Naive thymus-derived CD4-positive, alpha-beta T cell (primary cell): ENCODE measurements around the gene PCED1B. TPM values are rescaled to one million over a fixed set of nuclear protein-coding genes. Genes with fewer than 3 reads are reported as not detected.
A peak's percentile ranks its signal among the peaks of the same experiment; 100 is the strongest.
"Not testable (repeated sequence)": the region's sequence is repeated elsewhere in the genome, so short reads cannot be mapped to it uniquely, and the experiment has no call there.

ENCODE experiments used
- ATAC-seq: fragments of 150-1000 bp; cut with Tn5 transposase; 2 replicates; pipeline ENCODE4 v1.10.0; 2021; ENCODE audit warnings: mild to moderate bottlenecking, moderate library complexity
- CTCF ChIA-PET: fragments of 350-600 bp; sonication (Branson Sonifier 250); formaldehyde crosslinking; loops from one replicate; lab custom pipeline; 2021; ENCODE audit warnings: antibody characterized with exemption; lab: Charles Lee
- POLR2A ChIA-PET: fragments of 350-600 bp; sonication (Branson Sonifier 250); formaldehyde crosslinking; loops from one replicate; lab custom pipeline; 2021; ENCODE audit warnings: antibody characterized with exemption, inconsistent platforms; lab: Charles Lee
- DNase-seq, 9 donors: peaks; one replicate each; pipeline versions ENCODE4 v3.0.0 to v3.0.0-alpha.2; 2020 to 2022; ENCODE audit warnings: mixed read lengths in 1 of 9
- H3K27ac ChIP-seq: one replicate; pipeline ENCODE4 v1.7.0; 2013; ENCODE audit warnings: mild to moderate bottlenecking, low read depth, low read length, moderate library complexity
- H3K27me3 ChIP-seq, 2 donors: one replicate each; pipeline ENCODE4 v1.7.0; 2013; ENCODE audit warnings: low read length in 2 of 2, mild to moderate bottlenecking in 2 of 2, moderate library complexity in 2 of 2; ENCODE audit not compliant: control insufficient read depth in 2 of 2, insufficient read depth in 2 of 2
- H3K36me3 ChIP-seq, 3 experiments: 1 replicate in 2 of 3; 2 replicates in 1 of 3; pipeline ENCODE4 v1.7.0; 2013; ENCODE audit warnings: low read length in 3 of 3, mild to moderate bottlenecking in 3 of 3, moderate library complexity in 1 of 3; ENCODE audit not compliant: insufficient read depth in 3 of 3, control insufficient read depth in 2 of 3
- H3K4me1 ChIP-seq, 2 donors: one replicate each; pipeline ENCODE4 v1.7.0; 2013; ENCODE audit warnings: low read length in 2 of 2, mild to moderate bottlenecking in 2 of 2, moderate library complexity in 1 of 2; ENCODE audit not compliant: control insufficient read depth in 2 of 2, insufficient read depth in 2 of 2
- H3K4me3 ChIP-seq: 2 replicates; pipeline ENCODE4 v1.7.0; 2013; ENCODE audit warnings: mild to moderate bottlenecking, low read length
- H3K9me3 ChIP-seq, 3 experiments: 1 replicate in 2 of 3; 2 replicates in 1 of 3; pipeline ENCODE4 v1.7.0; 2013; ENCODE audit warnings: low read length in 3 of 3; ENCODE audit not compliant: control insufficient read depth in 2 of 3
- H3K27ac Mint-ChIP-seq, 9 donors: one replicate each; pipeline ENCODE4 v1.8.0; 2020 to 2022; ENCODE audit warnings: mixed read lengths in 9 of 9, mild to moderate bottlenecking in 8 of 9, moderate library complexity in 5 of 9, inconsistent platforms in 2 of 9
- H3K27me3 Mint-ChIP-seq, 5 donors: one replicate each; pipeline ENCODE4 v1.8.0; 2021 to 2022; ENCODE audit warnings: mixed read lengths in 5 of 5, mild to moderate bottlenecking in 1 of 5
- H3K36me3 Mint-ChIP-seq, 5 donors: one replicate each; pipeline ENCODE4 v1.8.0; 2020 to 2022; ENCODE audit warnings: mixed read lengths in 5 of 5, mild to moderate bottlenecking in 3 of 5, inconsistent platforms in 1 of 5
- H3K4me1 Mint-ChIP-seq, 7 donors: one replicate each; pipeline ENCODE4 v1.8.0; 2020 to 2022; ENCODE audit warnings: mixed read lengths in 7 of 7, mild to moderate bottlenecking in 3 of 7, inconsistent platforms in 1 of 7
- H3K4me3 Mint-ChIP-seq, 10 donors: one replicate each; pipeline ENCODE4 v1.8.0; 2020 to 2022; ENCODE audit warnings: mild to moderate bottlenecking in 10 of 10, mixed read lengths in 10 of 10, moderate library complexity in 6 of 10, inconsistent platforms in 2 of 10
- H3K9me3 Mint-ChIP-seq, 11 donors: one replicate each; pipeline ENCODE4 v1.8.0; 2020 to 2022; ENCODE audit warnings: mixed read lengths in 11 of 11, mild to moderate bottlenecking in 4 of 11, inconsistent platforms in 1 of 11, moderate library complexity in 1 of 11
- intact Hi-C, 2 donors: fragments of 100-400 bp; cut with micrococcal nuclease; formaldehyde crosslinking; loops; one replicate each; pipeline ENCODE4 v1.15.1; 2023
- polyA plus RNA-seq, 2 donors: library from polyadenylated mRNA; unstranded; fragments of 300-500 nt; fragmentation: Illumina TruSeq; gene quantifications; one replicate each; pipeline ENCODE4 v1.2.3, GENCODE V29; 2021
- total RNA-seq, 6 experiments: library from RNA in 5 of 6; stranded (reverse) in 5 of 6; gene quantifications; 1 replicate in 5 of 6; 2 replicates in 1 of 6; pipeline ENCODE4 v1.2.3 and lab custom pipeline; 2021 to 2026

Gene PCED1B
- total and polyA plus RNA-seq, 7 experiments from 2014 or later, result 41.4 to 147 (median 94.3) TPM

DNA sequence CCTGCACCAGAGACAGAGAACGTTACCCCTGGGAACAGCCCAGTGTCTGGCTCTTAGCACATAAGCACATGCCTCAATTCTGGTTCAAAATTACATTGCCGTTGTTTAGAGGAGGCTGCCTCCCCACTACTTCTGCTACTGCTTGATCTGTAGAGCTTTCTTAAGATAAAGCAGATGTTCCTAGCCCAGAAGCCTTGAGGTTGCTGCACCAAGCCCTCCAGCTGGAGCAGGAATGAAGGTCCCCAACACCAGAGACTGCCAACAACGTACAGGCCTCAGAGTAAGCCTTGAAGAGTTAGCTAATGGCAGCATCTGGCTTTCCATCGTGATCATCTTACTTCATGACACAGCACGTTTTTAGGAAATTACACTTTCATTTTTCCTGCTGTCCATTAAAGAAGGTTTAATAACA is 35.1 kb downstream of the PCED1B start:
- DNase-seq, result no peak
- no peaks in the 10 kb centered on the region for H3K27me3 Mint-ChIP-seq
- H3K4me3 ChIP-seq, result no peak overlapping the region
- H3K36me3 Mint-ChIP-seq, result peaks cover 5 to 71% (median 35%) of the 10 kb centered on the region in 5 donors
- H3K27ac ChIP-seq, result no peak overlapping the region
- CTCF ChIA-PET, result interaction anchor here (0.6 kb wide), 1 partner anchor 19 kb away, joined by 5 read pairs; no protein-coding TSS in a partner anchor
- ATAC-seq, result no peak
- peaks cover 7 to 40% (median 29%) of the 10 kb centered on the region in 7 donors for H3K4me1 Mint-ChIP-seq
- peaks cover 17% of the 10 kb centered on the region in 2 donors for H3K4me1 ChIP-seq
- POLR2A ChIA-PET, result interaction anchor here (0.5 kb wide), 1 partner anchor 31 kb away, joined by 3 read pairs; no protein-coding TSS in a partner anchor
- peaks cover 0 to 5% (median 0%) of the 10 kb centered on the region in 3 experiments for H3K36me3 ChIP-seq
- H3K9me3 Mint-ChIP-seq, result peaks cover 0 to 12% (median 0%) of the 10 kb centered on the region in 11 donors
- no peaks in the 10 kb centered on the region for H3K9me3 ChIP-seq
- H3K27ac Mint-ChIP-seq, result no peak overlapping the region
- no peak overlapping the region for H3K4me3 Mint-ChIP-seq
- intact Hi-C loops, result no loop called here
- H3K27me3 ChIP-seq, result no peaks in the 10 kb centered on the region

DNA sequence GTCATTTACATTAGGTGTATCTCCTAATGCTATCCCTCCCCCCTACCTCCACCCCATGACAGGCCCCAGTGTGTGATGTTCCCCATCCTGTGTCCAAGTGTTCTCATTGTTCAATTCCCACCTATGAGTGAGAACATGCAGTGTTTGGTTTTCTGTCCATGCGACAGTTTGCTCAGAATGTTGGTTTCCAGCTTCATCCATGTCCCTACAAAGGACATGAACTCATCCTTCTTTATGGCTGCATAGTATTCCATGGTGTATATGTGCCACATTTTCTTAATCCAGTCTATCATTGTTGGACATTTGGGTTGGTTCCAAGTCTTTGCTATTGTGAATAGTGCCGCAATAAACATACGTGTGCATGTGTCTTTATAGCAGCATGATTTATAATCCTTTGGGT is 37.9 kb downstream of the PCED1B start:
- H3K27ac ChIP-seq, CTCF ChIA-PET, DNase-seq, H3K27me3 ChIP-seq, intact Hi-C loops, H3K27ac Mint-ChIP-seq, H3K4me3 ChIP-seq, H3K36me3 ChIP-seq, H3K27me3 Mint-ChIP-seq, H3K4me3 Mint-ChIP-seq, ATAC-seq, H3K4me1 ChIP-seq, H3K9me3 ChIP-seq: not testable (repeated sequence)
- H3K4me1 Mint-ChIP-seq, result peaks cover 6 to 17% (median 13%) of the 10 kb centered on the region in 7 donors
- H3K36me3 Mint-ChIP-seq, result peaks cover 5 to 67% (median 35%) of the 10 kb centered on the region in 5 donors
- peaks cover 0 to 12% (median 0%) of the 10 kb centered on the region in 11 donors for H3K9me3 Mint-ChIP-seq
- POLR2A ChIA-PET, result interaction anchor here (0.6 kb wide), 1 partner anchor 33 kb away, joined by 3 read pairs; no protein-coding TSS in a partner anchor

DNA sequence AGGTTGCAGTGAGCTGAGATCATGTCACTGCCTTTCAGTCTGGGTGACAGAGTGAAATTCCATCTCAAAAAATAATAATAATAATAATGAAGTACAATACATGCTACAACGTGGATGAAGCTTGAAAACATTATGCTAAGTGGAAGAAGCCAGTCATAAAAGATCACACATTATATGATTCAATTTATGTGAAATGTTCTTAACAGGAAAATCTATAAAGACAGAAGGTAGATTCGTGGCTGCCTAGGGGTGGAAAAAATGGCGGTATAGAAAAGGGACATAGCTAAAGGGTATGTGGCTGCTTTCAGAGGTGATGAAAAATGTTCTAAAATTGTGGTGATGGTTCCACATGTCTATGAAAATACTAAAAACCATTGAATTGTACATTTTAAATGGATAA is 41.3 kb downstream of the PCED1B start:
- no peak for ATAC-seq
- peak overlapping the region in 1 of 9 donors; percentile 49 for H3K27ac Mint-ChIP-seq
- no peak overlapping the region for H3K27ac ChIP-seq
- DNase-seq, result no peak
- H3K4me1 Mint-ChIP-seq, result peaks cover 3 to 32% (median 20%) of the 10 kb centered on the region in 7 donors
- ChIA-PET POLR2A (interaction anchor here (0.8 kb wide), 1 partner anchor 50 kb away, joined by 3 read pairs; no protein-coding TSS in a partner anchor), CTCF (no interaction called here)
- peaks cover 0 to 72% (median 38%) of the 10 kb centered on the region in 5 donors for H3K36me3 Mint-ChIP-seq
- no peaks in the 10 kb centered on the region for H3K9me3 ChIP-seq
- no peaks in the 10 kb centered on the region for H3K36me3 ChIP-seq
- no peak overlapping the region for H3K4me3 Mint-ChIP-seq
- H3K4me1 ChIP-seq, result no peaks in the 10 kb centered on the region
- no peaks in the 10 kb centered on the region for H3K27me3 ChIP-seq
- intact Hi-C loops, result no loop called here
- no peak overlapping the region for H3K4me3 ChIP-seq
- H3K27me3 Mint-ChIP-seq, result no peaks in the 10 kb centered on the region
- H3K9me3 Mint-ChIP-seq, result peaks cover 0 to 12% (median 0%) of the 10 kb centered on the region in 11 donors

DNA sequence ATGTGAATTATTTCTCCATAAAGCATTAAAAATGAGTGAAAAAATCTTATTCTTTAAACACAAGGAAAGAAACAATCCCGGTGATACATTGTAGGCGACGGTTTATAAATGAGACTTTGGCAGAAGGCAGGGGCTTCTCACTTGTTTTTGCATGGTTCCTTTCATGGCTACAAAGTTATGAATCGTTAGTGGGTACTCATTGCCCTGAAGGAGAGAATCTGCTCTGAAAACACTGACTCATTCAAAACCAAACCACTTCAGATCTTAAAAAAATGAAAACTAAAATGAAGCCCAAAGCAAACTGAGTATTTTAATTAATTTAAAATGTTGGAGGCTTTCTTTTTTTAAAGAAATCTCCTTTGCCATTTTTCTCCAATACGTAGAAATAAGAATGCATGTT is 41.7 kb downstream of the PCED1B start:
- H3K27me3 Mint-ChIP-seq, result no peaks in the 10 kb centered on the region
- POLR2A ChIA-PET, result interaction anchor here (0.8 kb wide), 1 partner anchor 51 kb away, joined by 3 read pairs; no protein-coding TSS in a partner anchor
- no peak overlapping the region for H3K4me3 Mint-ChIP-seq
- no peaks in the 10 kb centered on the region for H3K4me1 ChIP-seq
- no peaks in the 10 kb centered on the region for H3K9me3 ChIP-seq
- ATAC-seq (no peak), DNase-seq (no peak)
- H3K9me3 Mint-ChIP-seq, result peaks cover 0 to 10% (median 0%) of the 10 kb centered on the region in 11 donors
- peaks cover 3 to 32% (median 20%) of the 10 kb centered on the region in 7 donors for H3K4me1 Mint-ChIP-seq
- H3K27ac ChIP-seq, result no peak overlapping the region
- intact Hi-C loops, result no loop called here
- H3K4me3 ChIP-seq, result no peak overlapping the region
- no peaks in the 10 kb centered on the region for H3K36me3 ChIP-seq
- H3K36me3 Mint-ChIP-seq, result peaks cover 0 to 71% (median 34%) of the 10 kb centered on the region in 5 donors
- peak overlapping the region in 1 of 9 donors; percentile 49 for H3K27ac Mint-ChIP-seq
- CTCF ChIA-PET, result no interaction called here
- no peaks in the 10 kb centered on the region for H3K27me3 ChIP-seq

DNA sequence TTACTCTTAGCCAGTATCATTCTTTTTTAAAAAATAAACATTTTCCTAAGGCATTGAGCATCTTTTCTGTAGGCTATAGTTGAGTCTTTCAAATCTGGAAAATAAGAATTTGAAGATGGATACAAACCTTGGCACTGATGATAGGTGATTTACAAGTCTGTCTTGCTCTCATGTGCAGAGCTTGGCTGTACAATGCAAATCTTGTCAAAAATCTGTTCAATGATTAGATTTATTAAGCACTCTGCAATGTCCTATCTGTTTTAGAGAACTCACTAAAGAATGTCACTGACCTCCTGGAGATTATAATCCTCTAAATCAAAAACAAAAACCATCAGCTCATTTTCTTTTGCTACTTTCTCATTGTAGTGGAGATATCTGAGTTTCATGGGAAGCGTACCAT is 43.2 kb downstream of the PCED1B start:
- DNase-seq (no peak), ATAC-seq (no peak)
- Mint-ChIP-seq H3K4me3 (no peak overlapping the region), H3K36me3 (peaks cover 0 to 68% (median 39%) of the 10 kb centered on the region in 5 donors), H3K4me1 (peaks cover 3 to 36% (median 20%) of the 10 kb centered on the region in 7 donors), H3K27me3 (no peaks in the 10 kb centered on the region), H3K27ac (peak overlapping the region in 2 of 9 donors; percentile 17 to 51), H3K9me3 (peaks cover 0 to 7% (median 0%) of the 10 kb centered on the region in 11 donors)
- no peak overlapping the region for H3K4me3 ChIP-seq
- ChIA-PET POLR2A (interaction anchor here (0.5 kb wide), 1 partner anchor 241 kb away, joined by 3 read pairs; no protein-coding TSS in a partner anchor), CTCF (interaction anchor here (0.6 to 0.7 kb wide), 2 partner anchors 71 to 88 kb away, joined by 3 read pairs; no protein-coding TSS in a partner anchor)
- no peak overlapping the region for H3K27ac ChIP-seq
- no peaks in the 10 kb centered on the region for H3K4me1 ChIP-seq
- H3K27me3 ChIP-seq, result no peaks in the 10 kb centered on the region
- no peaks in the 10 kb centered on the region for H3K9me3 ChIP-seq
- no peaks in the 10 kb centered on the region for H3K36me3 ChIP-seq
- intact Hi-C loops, result no loop called here

DNA sequence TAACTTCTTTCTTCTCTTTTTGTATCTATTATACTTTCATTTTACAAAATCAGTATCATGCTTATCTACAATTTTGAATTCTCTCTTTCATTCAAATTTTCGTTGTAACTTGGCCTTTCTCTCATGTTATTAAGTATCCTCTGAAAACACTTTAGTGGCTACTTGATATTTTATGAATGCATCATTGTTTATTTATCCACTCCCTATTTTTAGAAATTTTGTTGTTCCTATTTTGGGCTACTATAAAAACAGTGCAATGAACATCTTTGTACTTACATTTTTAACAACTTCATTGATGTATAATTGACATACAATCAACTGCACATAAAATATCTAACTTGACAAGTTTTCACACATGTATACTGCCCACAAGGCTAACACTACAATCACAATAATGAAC is 44.3 kb downstream of the PCED1B start:
- peaks cover 0 to 3% (median 0%) of the 10 kb centered on the region in 11 donors for H3K9me3 Mint-ChIP-seq
- intact Hi-C loops, result loop anchor here in 1 of 2 donors (2.0 kb wide), 1 partner anchor 15 kb away; no protein-coding TSS in a partner anchor
- POLR2A ChIA-PET, result no interaction called here

More for the DNA sequence above, 44.3 kb downstream of the PCED1B start:
- Mint-ChIP-seq H3K4me1 (peaks cover 0 to 37% (median 23%) of the 10 kb centered on the region in 7 donors), H3K36me3 (peaks cover 0 to 67% (median 36%) of the 10 kb centered on the region in 5 donors), H3K27me3 (no peaks in the 10 kb centered on the region), H3K4me3 (no peak overlapping the region), H3K27ac (peak overlapping the region in 1 of 9 donors; percentile 13)
- no peaks in the 10 kb centered on the region for H3K27me3 ChIP-seq
- CTCF ChIA-PET, result no interaction called here
- no peak overlapping the region for H3K4me3 ChIP-seq
- H3K4me1 ChIP-seq, result no peaks in the 10 kb centered on the region
- H3K9me3 ChIP-seq, result no peaks in the 10 kb centered on the region
- H3K36me3 ChIP-seq, result no peaks in the 10 kb centered on the region
- no peak for DNase-seq
- ATAC-seq, result no peak
- no peak overlapping the region for H3K27ac ChIP-seq
